DOHH2 (cell line): ENCODE data around the gene CABP4.

ENCODE experiments used
- CTCF ChIP-seq: fragments of 200-600 bp; sonication (generic); IDR thresholded peaks from one replicate; pipeline ENCODE4 v1.5.1; 2014; ENCODE audit warnings: antibody characterized with exemption, mild to moderate bottlenecking, low read depth, low read length; ENCODE audit not compliant: poor library complexity, severe bottlenecking
- EZH2phosphoT487 ChIP-seq: fragments of 200-600 bp; sonication (generic); IDR thresholded peaks from 2 replicates; pipeline ENCODE4 v1.6.1; 2017; ENCODE audit warnings: borderline replicate concordance, mild to moderate bottlenecking, antibody characterized with exemption, low read length, moderate library complexity, mixed read lengths

DNA sequence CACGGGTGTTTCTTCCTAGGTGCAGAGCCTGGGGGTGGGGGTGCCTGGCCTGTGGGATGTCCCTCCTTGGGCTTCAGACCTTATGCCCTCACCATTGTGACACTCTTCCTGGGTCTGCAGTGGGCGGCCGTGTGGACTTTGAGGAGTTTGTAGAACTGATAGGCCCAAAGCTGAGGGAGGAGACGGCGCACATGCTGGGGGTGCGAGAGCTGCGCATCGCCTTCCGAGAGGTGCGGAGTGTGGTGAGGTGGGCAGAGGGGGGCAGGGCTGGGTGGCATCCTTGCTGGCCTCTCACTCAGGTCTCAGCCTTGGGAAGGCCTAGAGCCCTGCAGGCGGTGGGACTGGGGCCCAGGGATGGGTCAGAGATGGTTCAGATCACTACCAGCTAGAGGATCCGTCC lies 2.3 kb downstream of the CABP4 start:
- TF ChIP-seq CTCF (no peak), EZH2phosphoT487 (no peak)
